Kidney epithelial cell (primary cell): Measurements from ENCODE around the gene FOXR1. TPM values are rescaled to one million over a fixed set of nuclear protein-coding genes. Genes with fewer than 3 reads are reported as not detected.

Source experiments
- DNase-seq: peaks from one replicate; pipeline ENCODE4 v3.0.0-alpha.2; 2010; ENCODE audit warnings: low read depth
- H3K27me3 ChIP-seq: 2 replicates; pipeline ENCODE4 v1.6.0; 2011; ENCODE audit warnings: low read length; ENCODE audit not compliant: control insufficient read depth, insufficient read depth
- H3K36me3 ChIP-seq: 2 replicates; pipeline ENCODE4 v1.5.1; 2011; ENCODE audit warnings: low read length; ENCODE audit not compliant: control insufficient read depth, insufficient read depth
- H3K4me3 ChIP-seq: 2 replicates; pipeline ENCODE4 v1.5.1; 2011; ENCODE audit warnings: low read depth, mild to moderate bottlenecking, control low read depth, low read length
- CTCF ChIP-seq: IDR thresholded peaks from 2 replicates; pipeline ENCODE4 v1.5.1; 2011; ENCODE audit warnings: mild to moderate bottlenecking, moderate library complexity, low read length, control low read depth, inconsistent platforms; ENCODE audit not compliant: insufficient read depth, poor library complexity, severe bottlenecking
- total RNA-seq: library from RNA; depleted of rRNA; stranded (reverse); fragments of >200 nt; gene quantifications from 2 replicates; pipeline ENCODE4 v1.2.3, GENCODE V29; 2015

The FOXR1 gene
- total RNA-seq, 1 donor from 2014 or later: not detected

DNA sequence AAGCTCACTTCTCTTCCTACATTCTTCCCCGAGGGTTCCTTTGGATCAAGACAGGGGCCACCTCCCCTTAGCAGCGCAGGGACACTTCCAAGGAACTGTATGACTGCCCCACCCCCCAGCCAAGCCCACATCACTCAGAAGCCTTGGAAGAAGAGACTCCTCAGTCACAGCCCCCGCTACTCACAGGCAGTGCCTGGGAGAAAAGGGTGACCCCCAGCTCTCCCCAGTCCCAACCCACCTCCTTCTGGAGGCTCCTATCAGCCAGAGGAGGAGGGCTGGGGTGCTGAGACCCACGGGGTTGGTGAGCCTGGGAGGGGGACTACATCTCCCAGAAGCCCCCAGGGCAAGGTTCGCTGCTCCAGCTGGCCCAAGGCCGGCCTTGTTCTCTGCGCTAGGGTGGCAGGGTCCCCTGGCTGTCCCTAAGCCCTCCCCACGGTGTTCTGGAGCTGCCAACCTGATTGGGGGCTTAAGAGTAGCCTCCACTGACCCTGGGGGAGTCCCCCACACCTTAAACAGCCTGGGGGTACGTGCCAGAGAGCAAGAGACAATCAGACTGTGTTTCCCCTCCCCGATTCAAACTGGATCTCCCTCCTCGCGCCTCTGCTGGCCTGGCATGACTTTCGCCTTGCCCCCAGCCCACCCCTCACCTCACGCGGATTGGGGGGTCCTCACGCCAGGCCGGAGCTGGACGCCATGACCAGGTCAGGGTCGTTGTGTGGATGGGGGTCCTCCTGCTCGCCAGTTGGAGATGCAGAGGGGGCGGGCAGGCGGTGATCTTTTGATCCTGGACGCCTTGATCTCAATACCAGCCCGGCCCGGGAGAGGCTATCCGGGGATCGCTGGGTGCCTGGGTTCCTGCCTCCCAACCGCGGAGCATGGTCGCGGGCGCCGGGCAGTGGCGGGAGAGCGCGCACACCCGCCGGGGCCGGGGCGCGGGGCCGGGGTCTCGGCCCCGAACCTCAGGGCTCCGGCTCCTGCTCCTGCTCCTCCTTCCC is 46.7 kb upstream of the FOXR1 start:
- Histone ChIP-seq H3K36me3 (no peaks in the 10 kb centered on the region), H3K27me3 (no peaks in the 10 kb centered on the region), H3K4me3 (peak overlapping the region; percentile 91)
- DNase-seq: no peak
- TF ChIP-seq CTCF: no peak

- H3K36me3 ChIP-seq: no peaks in the 10 kb centered on the region
- H3K27me3 ChIP-seq: no peaks in the 10 kb centered on the region
- H3K4me3 ChIP-seq: no peak overlapping the region
- no peak for DNase-seq
- TF ChIP-seq CTCF: no peak
Observed at GRCh38 chr11:118927554-118928100, 43.9 kb upstream of the FOXR1 start.

DNA sequence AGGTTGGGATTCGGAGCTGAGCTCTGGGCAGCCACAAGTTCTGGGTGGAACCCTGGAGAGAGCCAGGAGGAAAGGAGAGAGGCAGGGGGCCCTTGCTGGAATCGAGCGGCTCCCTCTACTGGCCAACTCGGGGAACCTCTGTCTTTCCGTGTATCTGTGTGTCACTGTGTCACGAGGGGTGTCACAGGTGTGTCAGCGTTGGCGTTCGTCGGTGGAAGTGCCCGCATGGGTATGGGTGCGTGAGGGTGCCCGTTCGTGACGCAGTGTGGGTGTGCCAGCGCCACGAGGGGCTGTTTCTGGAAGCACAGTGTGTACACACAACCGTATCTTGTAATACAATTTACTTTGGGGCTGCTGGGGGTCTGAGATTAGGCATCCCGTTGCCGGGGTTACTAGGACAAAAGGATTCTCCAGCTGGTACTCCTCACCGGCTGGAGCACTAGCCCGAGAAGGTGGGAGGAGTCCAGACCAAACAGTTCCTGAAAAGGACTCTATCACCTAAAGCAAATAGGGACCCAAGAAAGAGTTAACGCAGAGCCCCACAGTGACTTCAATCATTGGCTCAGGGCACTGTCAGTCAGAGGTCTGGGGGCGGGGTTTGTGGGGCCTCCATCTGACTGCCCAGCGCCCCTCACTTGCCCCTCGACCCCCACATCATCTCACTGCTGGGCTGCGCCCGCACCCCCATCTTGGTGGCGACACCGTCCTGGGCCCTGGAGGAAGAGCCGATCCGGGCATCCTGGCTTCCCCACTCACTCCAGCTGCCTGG is 43.3 kb upstream of the FOXR1 start:
- Histone ChIP-seq H3K27me3 (no peaks in the 10 kb centered on the region), H3K36me3 (no peaks in the 10 kb centered on the region), H3K4me3 (peak overlapping the region; percentile 65)
- peak; percentile 80 for DNase-seq
- peak; percentile 95 for TF ChIP-seq CTCF

- TF ChIP-seq CTCF: no peak
- Histone ChIP-seq H3K4me3 (peak overlapping the region; percentile 65), H3K27me3 (no peaks in the 10 kb centered on the region), H3K36me3 (no peaks in the 10 kb centered on the region)
- no peak for DNase-seq
Observed at GRCh38 chr11:118928870-118929500, 42.6 kb upstream of the FOXR1 start.

- Histone ChIP-seq H3K4me3 (peak overlapping the region; percentile 65), H3K36me3 (no peaks in the 10 kb centered on the region), H3K27me3 (no peaks in the 10 kb centered on the region)
- TF ChIP-seq CTCF: no peak
- no peak for DNase-seq
Observed at GRCh38 chr11:118929501-118930093, 42.0 kb upstream of the FOXR1 start.
